GM10266 (cell line): ENCODE data around the gene IDS.
"Not testable (repeated sequence)": the region's sequence is repeated elsewhere in the genome, so short reads cannot be mapped to it uniquely, and the experiment has no call there.

ENCODE experiments used
- DNase-seq: peaks from one replicate; pipeline ENCODE4 v3.0.0; 2012; ENCODE audit errors: extremely low spot score
- CTCF ChIP-seq: IDR thresholded peaks from 2 replicates; pipeline ENCODE4 v1.5.1; 2012; ENCODE audit warnings: mild to moderate bottlenecking, low read depth; ENCODE audit not compliant: control insufficient read depth, insufficient read depth; ENCODE audit errors: missing control alignments

The IDS gene

DNA sequence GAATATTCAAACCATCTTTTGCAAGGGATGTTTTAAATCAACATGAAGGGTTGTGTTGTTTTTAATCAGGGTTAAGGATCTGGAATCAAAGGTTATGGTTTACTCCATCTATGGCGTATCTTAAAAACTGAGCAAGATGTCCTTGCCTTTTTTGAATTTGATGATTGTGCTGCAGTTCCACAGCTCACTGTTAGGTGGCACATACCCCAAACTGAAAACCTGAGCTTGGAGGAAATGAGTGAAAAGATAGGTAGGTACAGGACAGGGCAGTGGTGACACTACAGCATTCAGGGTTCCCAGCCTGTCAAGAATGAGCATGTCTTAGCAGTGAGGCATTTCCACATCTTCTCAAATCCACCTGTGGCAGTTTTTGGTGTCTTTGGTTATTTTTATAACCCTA, 22.6 kb upstream of the IDS start:
- TF ChIP-seq CTCF: peak; percentile 43
- no peak for DNase-seq

DNA sequence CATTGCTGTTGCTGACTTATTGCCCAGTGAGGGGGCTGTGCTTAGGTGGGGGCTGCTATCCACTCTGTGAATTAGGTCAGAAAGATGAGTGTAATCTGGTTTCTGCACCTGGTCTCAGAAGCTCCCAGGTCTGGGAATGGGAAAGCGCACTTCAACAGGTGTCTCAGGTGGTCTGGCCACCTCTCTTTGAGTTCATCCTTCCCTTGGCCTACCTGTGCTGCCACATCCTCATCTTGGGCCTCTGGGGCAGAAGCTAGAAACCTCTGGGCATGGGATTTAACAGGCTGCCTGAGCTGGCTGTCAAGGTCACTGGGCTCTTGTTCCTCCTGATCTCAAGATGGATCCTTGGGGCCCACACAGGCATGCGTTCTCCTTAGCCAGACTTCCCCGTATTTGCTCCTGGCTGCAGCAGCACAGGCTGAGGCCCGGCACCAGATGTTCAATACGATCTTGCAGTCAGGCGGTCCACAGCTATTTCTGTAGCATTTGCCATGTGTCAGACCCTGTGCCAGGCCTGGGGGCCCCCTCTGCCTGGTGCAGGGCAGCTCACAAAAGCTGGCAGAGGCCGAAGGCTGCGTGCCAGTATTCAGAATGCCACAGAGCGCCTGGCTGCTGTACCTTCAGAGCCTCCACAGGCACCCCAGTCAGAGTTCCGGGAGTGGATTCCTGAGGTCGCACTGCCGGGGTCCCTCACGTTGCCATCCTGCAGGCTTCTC, 21.4 kb upstream of the IDS start:
- not testable (repeated sequence) for DNase-seq

- DNase-seq: not testable (repeated sequence)
These were observed 20.8 kb upstream of the IDS start for GRCh38 chrX:149525903-149526302.

DNA sequence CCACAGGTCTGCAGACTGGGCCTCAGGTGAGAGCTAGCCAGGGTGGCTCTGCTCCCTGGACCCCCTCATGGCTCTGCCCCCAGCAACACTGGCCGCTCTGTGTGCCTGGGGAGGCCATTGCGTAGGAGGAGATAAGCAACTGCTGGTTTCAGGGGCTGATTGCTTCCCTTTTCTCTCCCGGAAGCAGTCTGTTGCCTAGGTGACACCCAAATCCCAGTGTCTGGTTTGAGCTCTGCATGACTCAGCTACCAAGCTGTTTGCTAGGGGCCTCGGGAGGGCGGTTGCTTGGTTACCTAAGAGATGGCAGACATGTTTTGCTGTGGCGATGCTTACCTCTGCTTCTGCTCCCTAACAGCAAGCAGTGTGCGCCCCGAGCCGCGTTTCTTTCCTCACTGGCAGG, 20.3 kb upstream of the IDS start:
- not testable (repeated sequence) for DNase-seq

GRCh38 chrX:149522916-149523315, 17.8 kb upstream of the IDS start:
- DNase-seq: no peak
- TF ChIP-seq CTCF: no peak

GRCh38 chrX:149521438-149521837, 16.3 kb upstream of the IDS start:
- DNase-seq: no peak
- TF ChIP-seq CTCF: no peak

DNA sequence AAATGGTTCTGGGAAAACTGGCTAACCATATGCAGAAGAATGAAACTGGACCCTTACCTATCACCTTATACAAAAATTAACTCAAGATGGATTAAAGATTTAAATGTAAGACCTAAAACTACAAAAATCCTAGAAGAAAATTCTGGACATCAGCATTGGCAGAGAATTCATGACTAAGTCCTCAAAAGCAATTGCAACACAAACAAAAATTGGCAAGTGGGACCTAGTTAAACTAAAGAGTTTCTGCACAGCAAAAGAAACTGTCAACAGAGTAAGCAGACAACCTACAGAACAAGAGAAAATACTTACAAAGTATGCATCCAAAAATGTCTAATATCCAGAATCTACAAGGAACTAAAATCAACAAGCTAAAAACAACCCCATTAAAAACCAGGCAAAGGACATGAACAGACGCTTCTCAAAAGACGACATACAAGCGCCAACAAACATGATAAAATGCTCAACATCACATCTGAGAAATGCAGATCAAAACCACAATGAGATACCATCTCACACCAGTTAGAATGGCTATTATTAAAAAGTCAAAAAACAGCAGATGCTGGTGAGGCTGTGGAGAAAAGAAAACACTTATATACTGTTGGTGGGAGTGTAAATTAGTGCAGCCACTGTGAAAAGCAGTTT, 15.7 kb upstream of the IDS start:
- DNase-seq: not testable (repeated sequence)

DNA sequence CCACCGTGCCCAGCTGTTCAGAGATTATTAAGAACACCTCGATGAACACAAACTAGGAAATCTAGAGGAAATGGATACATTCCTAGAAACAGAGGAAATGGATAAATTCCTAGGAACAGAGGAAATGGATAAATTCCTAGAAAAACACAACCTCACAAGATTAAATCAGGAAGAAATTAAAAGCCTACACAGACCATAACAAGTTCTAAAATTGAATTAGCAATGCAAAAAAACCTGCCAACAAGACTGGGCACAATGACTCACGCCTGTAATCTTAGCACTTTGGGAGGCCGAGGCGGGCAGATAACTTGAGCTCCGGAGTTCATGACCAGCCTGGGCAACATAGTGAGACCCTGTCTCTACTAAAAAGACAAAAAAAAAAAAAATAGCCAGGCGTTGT, 13.1 kb upstream of the IDS start:
- no peak for DNase-seq
- no peak for TF ChIP-seq CTCF

DNA sequence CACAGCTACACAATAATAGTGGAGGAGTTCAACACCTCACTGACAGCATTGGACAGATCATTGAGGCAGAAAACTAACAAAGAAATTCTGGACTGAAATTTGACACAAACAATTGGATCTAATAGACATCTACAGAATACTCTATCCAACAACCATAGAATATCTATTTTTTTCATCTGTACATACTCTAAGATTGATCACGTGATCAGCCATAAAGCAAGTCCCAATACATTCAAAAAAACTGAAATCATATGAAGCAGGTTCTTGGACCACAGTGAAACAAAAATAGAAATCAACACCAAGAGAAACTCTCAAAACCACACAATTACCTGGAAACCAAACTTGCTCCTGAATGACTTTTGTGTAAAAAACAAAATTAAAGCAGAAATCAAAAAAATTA, 12.2 kb upstream of the IDS start:
- no peak for DNase-seq
- TF ChIP-seq CTCF: no peak
